HG02588 (cell line): Measurements from ENCODE around the gene PSD.
"Not testable (repeated sequence)": the region's sequence is repeated elsewhere in the genome, so short reads cannot be mapped to it uniquely, and the experiment has no call there.

ENCODE experiments used
- ATAC-seq: cut with Tn5 transposase; IDR thresholded peaks from one replicate; pipeline ENCODE4 v1.9.1; 2021; ENCODE audit warnings: mild to moderate bottlenecking, moderate library complexity; ENCODE audit not compliant: unreplicated experiment

PSD gene

DNA sequence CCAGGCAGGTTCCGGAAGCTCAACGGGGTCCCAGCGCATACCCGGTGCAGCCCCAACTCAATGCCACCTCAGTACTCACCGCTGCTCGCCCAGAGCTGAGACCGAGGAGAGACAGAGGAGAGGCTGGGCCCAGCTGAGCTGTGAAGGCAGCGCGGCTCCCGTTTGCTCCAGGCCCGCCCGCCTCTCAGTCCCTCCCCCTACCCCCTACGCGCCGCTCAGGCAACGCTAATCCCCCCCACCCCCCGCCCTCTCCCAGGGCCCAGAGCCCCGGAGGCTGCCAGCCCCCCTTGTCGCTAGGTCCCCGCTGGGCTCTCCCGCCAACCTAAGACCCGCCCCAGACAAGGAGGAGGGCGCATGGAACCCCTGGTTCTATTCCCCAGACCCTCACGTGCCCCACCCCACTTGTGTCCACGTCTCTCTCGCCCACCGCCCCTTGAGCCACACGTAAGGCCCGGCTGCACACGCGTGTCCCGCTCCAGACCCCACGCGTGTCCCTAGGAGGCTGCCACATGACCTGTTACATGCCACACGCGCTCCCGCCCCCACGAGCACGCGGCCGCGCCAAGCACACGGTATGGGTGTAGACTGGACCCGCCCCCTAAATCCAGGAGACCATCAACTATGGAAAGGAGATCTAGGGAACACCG lies at the start of gene PSD:
TSS of gene PSD (minus strand) at position 164 of the 647 bp plus-strand sequence. CDS start 1,747 bp downstream, outside the sequence.
- ATAC-seq = no peak

DNA sequence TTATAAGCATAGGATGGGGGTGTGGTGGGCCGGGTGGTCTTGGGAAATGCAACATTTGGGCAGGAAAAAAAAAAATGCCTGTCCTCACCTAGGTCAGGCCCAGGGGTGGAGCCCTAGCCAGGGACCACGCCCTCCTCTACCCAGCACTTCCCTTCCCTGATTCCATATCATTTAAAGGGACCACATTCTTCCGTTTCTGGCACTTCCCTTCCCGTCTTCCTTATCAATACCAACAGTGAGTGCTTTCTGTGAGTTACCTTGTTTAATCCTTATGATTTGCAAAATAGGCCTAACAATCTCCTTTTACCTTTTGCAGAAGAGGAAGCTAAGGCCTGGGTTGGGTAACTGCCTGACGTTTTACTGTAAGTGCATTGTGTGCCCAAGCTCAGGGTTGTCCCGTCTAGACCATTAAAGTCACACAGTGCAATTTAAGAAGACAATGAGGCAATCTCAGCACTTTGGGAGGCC lies 49.4 kb upstream of the PSD start:
- ATAC-seq = no peak

DNA sequence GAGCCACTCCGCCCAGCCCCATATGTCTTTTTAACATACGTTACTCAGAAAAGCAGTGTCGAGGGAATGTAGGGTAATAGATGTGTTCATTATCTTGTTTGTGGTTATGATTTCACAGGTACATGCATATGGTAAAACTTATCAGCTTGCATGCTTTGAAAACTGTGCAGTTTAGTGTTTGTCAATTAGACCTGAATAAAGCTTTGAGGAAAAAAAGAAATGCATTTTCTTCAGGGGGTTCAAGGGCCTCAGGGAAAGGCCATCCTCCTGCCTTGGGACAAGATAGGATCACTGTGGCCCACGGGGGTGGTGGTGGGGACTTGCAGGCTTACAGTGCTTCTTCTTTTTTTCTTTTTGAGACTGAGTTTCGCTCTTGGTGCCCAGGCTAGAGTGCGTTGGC lies 48.7 kb upstream of the PSD start:
- ATAC-seq = no peak

DNA sequence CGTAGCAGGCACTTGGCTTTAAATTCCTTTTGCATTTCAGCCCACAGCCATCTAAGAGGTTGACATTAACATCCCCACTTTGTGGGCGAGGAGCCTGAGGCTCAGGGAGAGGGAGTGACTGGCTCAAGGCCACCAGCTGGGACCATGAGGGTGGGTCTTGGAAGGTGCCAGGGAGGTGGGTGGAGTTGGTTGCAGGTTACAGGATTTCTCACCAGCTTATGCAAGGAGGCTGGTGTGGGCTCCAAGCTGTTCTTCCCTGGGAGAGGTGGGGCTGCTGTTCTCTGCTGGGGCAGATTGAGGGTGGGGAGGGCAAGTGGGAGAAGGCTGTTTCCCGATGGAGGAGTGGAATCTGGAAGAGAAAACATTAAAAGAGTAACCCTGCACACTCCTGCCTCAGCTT lies 46.9 kb upstream of the PSD start:
- ATAC-seq = no peak

DNA sequence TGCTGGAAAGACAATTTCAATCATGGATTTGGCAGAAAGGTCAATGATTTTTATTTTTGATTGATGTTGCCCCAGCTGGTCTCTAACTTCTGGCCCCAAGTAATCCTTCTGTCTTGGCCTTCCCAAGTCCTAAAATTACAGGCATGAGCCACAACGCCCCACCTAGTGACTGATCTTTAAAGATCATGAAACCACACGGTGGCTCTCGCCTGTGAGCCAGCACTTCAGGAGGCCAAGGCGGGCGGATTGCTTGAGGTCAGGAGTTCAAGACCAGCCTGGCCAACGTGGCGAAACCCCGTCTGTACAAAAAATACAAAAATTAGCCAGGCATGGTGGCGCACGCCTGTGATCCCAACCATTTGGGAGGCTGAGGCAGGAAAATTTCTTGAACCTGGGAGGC lies 45.4 kb upstream of the PSD start:
- no peak for ATAC-seq

DNA sequence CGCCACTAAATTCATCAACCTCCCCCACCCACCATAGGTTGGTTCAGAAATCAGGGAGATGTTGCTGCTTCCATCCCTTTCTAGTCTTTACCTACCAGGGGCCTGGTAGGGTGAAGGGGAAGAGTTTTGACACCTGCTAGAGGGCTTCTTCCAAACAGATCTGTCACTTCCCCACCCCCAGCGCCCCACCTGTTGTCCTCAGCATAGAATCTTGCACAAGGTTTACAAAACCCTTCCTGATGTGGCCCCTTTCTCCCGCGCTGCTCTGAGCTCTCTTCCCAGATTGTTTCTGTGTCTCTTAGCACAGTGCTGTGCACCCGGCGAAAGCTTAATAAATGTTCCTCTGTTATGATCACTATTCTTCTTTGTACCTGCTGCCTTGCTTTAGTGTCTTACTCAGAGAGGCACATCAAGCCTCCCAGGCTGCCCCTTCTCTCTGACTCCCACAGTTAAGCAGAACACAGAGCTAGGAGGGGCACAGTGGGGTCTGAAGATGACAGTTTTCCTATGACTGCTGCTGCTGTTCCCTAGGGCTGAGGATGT lies 44.0 kb upstream of the PSD start:
- ATAC-seq = no peak

DNA sequence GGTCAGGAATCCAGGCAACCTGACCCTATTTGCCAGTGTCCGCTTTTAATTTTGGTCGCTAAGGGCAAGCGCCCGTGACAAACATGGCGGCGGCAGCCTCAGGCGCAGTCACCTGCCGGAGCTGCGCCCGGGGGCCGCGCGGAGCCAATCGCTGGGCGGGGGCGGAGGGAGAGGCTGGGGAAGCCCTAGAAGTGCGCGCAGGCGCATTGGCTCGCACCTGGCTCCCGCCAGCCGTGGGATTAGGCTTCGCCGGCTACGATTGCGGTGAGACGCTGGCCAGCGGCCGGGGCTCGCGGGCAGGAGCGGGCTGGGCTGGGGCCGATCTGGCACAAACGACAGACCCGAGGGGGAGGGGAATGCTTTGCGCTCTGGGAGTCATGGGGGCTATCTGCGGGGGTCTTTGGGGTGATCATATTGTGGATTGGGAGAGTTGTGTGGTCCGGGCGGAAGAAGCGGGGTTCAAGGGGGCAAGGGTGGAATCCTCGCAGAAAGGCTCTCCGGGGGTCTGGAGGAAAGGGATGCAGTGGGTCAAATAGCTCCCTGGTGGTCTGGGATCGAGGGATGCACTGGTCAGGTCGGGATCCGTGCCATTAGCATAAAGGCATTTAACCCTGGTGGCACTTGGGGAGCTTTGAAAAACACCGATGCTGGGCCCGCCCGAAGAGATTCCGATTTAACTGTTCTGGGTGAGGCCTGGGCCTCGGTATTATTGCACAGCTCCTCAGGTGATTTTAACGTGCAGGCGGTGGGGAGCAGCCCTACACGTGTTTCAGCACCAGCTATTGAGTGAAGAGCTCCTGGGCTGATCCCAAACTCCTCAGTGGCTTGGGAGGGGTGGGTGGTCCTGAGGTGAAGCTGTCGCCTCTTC lies 42.8 kb upstream of the PSD start:
- peak; percentile 89 for ATAC-seq

DNA sequence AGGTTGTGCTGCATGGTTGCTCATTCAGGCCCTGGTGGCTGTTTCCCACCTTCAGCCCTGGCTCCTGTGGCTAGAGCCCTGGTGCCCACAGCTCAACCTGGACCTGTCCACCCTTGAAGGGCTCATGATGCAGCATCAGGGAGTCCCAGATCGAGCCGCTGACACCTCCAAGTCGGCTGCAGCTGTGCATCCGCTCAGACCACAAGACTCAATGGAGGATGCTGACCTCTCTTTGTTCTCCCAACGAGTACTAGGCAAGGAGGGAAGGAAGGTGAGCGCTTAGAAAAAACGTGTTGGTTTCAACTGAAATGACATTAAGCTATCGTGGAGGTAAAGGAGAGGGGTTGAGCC lies 42.2 kb upstream of the PSD start:
- peak; percentile 23 for ATAC-seq

DNA sequence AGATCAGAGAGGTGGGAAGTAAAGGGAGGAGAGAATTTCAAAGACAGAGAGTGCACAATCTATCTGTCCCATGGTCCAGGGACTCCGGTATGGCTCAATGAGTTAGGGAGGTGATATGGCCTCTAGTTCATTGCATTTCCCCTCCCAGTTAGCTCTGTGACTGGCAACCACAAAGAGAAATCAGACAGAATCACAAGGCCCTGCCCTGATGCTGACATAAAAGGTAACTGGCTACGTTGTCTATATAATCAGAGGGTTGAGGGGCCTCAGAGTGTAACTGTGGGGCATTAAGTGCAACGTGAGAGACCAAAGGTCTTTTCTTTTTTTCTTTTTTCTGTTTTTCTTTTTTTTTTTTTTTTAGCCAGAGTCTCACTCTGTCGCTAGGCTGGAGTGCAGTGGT lies 40.1 kb upstream of the PSD start:
- no peak for ATAC-seq

DNA sequence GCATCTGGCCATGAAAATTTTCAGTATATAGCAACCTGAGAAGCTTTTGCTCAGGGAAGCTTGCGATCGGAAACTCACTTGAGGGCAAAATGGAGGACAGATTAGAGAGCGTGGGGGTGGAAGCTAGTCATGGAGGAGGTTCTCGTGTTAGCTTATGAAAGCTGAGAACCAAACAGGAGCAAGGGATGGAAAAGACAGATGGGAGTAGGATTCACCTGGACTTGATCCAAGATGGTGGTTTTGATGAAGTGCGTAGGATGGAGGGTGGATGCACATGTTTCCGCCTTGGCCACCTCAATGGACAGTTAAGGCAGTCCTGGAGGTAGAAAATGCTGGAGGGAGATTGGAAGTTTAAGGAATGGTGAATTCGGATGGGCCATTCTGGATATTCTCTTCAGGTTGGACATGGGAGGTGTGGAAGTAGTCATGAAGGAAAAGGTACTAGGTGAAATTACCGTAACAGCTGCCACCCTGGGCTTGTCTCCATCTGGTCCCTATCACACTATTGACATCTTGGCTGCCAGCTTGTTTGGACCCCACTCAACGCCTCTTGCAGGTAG lies 39.1 kb upstream of the PSD start:
- ATAC-seq = no peak

DNA sequence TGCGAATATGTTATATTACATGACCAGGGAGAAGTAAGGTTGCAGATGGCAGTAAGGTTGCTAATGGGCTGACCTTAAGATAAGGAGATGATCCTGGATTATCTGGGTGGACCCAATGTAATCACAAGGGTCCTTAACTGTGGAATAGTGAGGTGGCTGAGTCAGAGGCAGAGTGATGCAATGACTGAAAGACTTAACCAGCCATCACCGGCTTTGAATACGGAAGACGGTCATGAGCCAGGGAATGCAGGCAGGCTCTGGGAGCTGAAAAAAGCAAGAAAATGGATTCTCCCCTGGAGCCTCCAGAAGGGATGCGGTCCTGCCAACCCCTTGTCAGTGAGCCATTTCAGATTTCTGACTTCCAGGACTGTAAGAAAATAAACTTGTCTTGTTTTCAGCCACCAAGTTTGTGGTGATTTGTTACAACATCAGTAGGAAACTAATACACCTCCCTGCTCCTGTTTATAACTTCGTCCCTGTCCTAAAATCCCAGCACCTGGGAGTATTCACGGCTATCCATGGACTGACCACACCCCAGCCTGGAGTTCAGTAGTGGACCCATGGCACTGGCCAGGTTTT lies 37.4 kb upstream of the PSD start:
- no peak for ATAC-seq

DNA sequence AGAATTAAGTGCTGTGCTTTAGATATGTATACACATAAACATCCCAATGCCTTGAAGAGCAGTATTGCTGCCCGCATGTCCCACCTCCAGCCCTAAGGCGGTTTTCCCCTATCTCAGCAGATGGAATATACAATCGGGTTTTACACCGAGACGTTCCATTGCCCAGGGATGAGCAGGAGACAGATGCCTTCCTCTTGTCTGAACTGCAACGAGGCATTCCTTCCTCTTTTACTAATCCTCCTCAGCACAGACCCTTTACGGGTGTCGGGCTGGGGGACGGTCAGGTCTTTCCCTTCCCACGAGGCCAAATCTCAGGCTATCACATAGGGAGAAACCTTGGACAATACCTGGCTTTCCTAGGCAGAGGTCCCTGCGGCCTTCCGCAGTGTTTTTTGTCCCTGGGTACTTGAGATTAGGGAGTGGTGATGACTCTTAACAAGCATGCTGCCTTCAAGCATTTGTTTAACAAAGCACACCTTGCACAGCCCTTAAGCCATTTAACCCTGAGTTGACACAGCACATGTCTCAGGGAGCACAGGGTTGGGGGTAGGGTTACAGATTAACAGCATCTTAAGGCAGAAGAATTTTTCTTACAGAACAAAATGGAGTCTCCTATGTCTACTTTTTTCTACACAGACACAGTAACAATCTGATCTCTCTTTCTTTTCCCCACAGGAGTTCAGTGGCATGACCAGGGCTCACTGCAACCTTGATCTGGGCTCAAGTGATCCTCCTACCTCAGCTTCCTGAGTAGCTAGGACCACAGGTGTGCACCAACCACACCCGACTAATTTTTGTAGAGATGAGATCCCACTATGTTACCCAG lies 36.3 kb upstream of the PSD start:
- ATAC-seq = not testable (repeated sequence)

DNA sequence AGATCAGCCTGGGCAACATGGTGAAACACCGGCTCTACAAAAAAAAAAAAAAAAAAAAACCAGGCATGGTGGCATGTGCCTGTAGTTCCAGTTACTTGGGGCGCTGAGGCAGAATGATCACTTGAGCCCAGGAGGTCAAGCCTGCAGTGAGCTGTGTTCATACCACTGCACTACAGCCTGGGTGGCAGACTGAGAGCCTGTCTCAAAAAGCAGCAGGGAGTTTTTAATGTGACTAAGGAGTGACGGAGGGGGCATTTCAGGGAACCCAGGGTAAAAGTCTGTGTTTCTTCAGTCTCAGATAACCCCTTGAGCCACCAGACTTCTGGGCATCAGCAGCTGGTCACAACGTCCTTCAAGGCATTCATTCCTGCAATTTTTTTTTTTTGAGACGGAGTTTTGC lies 34.9 kb upstream of the PSD start:
- ATAC-seq = no peak

DNA sequence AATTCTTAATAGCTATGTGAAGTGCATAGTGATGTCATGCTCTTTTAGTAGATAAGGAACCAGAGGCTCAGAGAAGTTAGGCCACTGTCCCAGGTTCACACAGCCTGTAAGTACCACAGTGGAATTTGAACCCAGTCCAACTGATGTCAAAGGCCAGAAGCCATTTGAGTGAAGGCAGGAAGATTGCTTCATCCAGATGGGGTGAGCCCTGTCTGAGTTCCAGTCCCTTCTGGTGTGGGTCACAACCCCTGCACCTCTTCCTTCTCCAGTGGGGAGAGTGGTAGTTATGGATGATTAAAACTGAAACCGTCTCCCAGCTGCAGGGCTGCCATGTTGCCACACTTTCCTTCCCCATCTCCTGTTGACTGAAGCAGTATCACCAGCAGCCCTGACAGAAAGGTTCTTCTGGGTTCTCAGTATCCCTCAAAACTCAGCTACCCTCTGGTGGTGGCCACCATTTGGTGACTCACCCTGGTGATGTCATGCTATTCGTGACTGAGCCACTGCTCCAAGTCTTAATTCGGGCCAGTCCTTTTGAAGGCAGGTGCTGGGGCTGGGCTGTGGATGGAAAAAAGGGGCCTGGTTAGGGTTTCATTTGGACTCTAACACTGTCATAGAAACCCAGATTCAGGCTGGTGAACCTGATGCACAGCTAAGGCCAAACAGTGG lies 34.2 kb upstream of the PSD start:
- no peak for ATAC-seq

DNA sequence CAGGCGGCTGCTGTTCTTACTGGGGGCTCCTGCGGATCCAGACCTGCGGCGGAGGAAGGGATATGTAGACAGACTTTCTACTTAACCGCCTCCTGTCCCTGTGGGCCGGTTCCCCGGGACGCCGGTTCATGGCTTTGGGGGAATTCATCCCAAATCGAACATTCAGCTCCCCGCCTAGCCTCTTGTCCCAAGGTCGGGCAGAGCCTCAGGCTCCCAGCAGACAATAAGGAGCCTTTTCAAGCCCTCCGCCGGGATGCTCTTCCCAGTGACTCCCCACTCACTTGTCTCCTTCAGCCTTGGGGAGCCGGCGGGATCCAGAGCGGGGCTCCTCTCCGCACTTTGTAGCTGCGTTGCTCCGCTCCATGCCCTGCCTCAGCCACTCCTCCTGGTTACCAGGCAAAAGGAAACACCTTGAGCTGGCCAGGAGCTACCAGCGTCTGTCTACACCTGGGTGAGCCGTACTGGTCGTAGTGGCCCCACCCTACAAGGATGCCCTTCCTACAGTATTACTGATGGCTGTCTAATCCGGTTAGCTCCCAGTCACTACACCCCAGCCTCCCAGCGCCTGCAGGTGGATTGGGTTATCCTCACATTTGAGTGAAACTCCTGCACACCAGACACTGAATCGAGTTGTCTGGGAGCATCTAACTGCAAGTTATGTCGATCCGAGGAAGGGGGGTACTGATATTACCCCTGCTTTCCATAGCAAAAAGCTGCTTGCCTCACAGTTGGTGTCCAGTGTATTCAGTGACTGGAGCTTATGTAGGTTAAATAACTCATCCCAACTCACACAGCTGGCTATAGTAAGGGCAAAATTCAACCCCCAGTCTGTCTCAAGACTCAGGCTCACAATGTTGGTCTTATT lies 32.8 kb upstream of the PSD start, which contains the start of gene C10orf95:
TSS of gene C10orf95 (minus strand) at position 439 of the 865 bp plus-strand sequence. CDS start 450 bp downstream, outside the sequence.
- no peak for ATAC-seq

DNA sequence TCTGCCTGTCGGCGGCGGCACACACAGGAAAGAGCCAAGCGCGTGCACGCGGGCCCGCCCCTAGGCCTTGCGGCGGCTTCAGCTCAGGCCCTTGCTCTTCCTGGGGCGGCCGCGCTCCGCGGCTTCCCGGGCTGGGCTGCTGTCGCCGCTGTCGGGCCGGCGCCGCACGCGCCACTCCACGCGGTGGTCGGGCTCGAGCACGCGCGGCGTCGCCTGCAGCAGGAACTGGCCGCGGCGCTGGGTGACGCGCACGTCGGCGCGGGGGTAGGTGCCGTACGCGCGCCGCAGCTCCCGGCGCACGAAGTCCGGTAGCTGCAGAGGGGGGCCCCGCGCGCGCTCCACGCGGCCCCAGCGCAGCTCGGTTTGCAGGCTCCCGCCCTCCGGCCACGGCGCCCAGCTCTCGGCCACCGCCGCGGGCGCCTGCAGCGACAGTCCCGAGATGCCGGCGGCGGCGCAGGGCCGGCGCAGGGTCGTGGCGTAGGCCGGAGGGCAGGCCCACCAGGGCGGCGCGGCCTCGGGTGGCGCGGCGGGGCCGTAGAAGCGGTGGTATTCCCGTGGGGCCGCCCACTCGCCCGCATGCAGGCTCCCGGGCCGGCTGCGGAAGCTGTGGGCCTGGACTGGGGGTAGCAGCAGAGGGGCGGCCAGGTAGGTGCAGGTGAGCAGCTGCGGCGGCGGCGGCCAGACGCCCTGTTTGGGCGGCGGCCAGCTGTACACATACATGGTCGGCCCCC lies 32.0 kb upstream of the PSD start:
- peak; percentile 71 for ATAC-seq

DNA sequence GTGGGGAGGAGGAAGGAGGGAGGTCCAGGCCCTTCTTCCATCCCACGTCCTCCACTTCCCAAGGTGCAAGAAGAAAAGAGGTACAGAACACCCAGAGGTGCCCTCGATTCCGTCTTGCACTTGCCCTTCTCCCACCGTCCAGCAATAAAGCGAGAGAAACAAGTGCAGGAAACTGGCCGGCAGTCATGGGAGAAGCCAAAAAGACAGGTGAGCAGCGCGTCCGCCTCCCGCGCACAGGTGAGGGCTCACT lies 31.5 kb upstream of the PSD start:
- no peak for ATAC-seq

DNA sequence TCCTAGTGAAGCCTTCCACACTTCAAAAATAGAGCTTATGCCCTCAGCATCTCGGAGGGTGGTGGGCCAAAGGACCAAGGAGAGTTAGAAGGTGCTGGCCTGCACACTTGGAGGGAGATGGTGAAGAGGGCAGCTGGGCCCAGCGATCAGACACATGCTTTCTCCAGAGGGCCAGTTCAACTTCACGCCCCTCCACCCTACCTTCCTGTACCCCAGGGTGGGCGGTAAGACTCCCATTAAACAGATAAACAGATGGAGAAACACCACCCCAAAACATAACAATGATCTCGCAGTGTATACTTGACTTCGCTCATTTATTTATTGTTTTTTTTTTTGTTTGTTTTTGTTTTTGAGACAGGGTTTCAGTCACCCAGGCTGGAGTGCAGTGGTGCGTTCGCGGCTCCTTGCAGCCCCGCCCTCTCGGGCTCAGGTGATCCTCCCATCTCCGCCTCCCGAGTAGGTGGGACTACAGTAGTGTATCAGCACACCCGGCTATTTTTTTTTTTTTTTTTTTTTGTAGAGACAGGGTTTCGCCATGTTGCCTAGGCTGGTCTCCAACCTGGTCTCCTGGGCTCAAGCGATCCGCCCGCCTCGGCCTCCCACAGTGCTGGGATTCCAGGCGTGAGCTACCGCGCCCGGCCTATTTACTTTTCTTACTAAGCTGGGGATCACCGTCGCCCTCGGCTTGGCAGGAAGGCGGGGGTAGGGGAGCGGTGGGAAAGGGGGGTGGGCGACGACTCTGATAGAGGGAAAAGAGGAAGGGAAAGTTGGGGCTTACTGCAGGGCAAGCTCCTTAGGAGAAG lies 30.9 kb upstream of the PSD start:
- ATAC-seq = peak; percentile 38
